Lower leg skin (tissue), 4 donors: ENCODE results near the gene FBXW9. TPM values are rescaled to one million over a fixed set of nuclear protein-coding genes. Genes with fewer than 3 reads are reported as not detected.

Experiments
- DNase-seq, 2 donors: peaks; one replicate each; pipeline ENCODE4 v3.0.0-alpha.2; 2019; ENCODE audit warnings: low spot score in 2 of 2
- H3K4me3 ChIP-seq: fragments of 200-600 bp; sonication (generic); 2 replicates; pipeline ENCODE4 v1.5.1; 2017; ENCODE audit warnings: mild to moderate bottlenecking, low read depth; ENCODE audit not compliant: poor library complexity, severe bottlenecking
- POLR2A ChIP-seq, 2 donors: fragments of 450-650 bp; IDR thresholded peaks; one replicate each; pipeline ENCODE4 v1.6.1; 2016 to 2017; ENCODE audit warnings: antibody characterized with exemption in 2 of 2, mild to moderate bottlenecking in 1 of 2, moderate library complexity in 1 of 2
- WGBS, 2 donors: methylation state at CpG; one replicate each; pipeline ENCODE4 v1.1.5; 2018; 5-methylcytosine and 5-hydroxymethylcytosine counted together
- intact Hi-C: fragments of 100-400 bp; cut with DNase I; formaldehyde crosslinking; loops from one replicate; pipeline ENCODE4 v1.15.0; 2023; ENCODE audit warnings: low total_unique reads
- total RNA-seq, 4 donors: library from RNA; depleted of rRNA; stranded (reverse); fragments of >200 nt; gene quantifications; one replicate each; pipeline ENCODE4 v1.1.0, GENCODE V29; 2016
- TF ChIP-seq, protein P1 (sequence below), 3 donors: fragments of 450-650 bp; IDR thresholded peaks; one replicate each; pipeline ENCODE4 v1.5.1; 2016; ENCODE audit warnings: antibody characterized with exemption in 3 of 3, mild to moderate bottlenecking in 3 of 3, moderate library complexity in 2 of 3

The FBXW9 gene
- total RNA-seq, 4 donors from 2014 or later = 7.2 to 21.4 (median 13.1) TPM

DNA sequence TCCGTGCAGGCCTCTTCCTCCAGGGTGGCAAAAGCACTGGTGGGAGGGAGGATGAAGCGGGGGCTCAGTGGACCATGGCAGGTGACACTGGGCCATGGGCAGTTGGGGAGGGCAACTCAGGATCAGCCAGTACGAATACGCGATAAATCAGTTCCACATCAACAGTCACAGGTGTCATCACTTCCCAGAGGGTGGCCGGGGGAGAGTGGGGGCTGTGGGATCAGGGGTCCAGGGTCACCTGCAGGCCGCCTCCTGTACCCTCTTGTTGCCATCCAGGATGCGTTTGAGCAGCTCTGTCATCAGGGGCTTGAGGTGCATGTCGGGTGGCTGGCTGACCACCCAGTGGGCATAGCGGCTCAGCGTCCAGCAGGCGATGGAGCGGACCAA is 9.9 kb upstream of the FBXW9 start:
- 90 to 94% methylated on average over 13 of the region's 13 CpGs for WGBS, 2 donors

DNA sequence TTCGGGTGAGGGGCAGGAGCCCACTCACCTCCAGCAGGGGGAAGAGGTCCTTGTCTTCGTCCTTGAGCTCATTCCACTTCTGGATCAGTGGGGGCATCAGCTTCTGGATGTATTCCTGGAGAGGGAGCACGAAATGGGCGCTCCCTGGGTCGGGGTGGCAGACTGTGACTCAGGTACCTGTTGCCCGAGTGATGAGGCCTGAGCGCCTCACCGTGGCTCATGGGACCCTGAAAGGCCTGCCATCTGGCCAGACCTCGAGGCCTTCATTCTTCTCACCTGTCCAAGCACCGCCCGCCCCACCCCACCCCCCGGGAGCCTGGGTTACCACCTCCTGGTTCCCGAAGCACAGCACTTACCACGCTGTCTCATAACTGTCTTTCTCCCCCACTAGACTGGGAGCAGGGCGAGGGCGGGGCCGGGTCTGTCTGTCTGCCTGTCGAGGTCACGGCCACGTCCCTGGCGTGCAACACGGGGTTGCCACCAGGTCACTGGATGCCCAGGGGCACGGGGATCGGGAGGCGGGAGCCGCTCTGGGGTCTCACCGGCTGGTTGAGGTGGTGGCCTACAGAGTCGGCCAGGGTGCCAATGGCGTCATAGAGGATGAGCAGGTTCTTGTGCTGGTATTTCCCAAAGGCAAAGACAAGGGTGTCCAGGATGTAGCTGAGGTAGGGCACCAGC is 9.4 kb upstream of the FBXW9 start:
- no peak overlapping the region for H3K4me3 ChIP-seq
- DNase-seq = no peak
- intact Hi-C loops = no loop called here
- 91% methylated on average over 27 to 29 of the region's 29 CpGs for WGBS, 2 donors
- TF ChIP-seq POLR2A (IDR thresholded peaks at IDR 0.05) = no peak
- TF ChIP-seq, protein P1, sequence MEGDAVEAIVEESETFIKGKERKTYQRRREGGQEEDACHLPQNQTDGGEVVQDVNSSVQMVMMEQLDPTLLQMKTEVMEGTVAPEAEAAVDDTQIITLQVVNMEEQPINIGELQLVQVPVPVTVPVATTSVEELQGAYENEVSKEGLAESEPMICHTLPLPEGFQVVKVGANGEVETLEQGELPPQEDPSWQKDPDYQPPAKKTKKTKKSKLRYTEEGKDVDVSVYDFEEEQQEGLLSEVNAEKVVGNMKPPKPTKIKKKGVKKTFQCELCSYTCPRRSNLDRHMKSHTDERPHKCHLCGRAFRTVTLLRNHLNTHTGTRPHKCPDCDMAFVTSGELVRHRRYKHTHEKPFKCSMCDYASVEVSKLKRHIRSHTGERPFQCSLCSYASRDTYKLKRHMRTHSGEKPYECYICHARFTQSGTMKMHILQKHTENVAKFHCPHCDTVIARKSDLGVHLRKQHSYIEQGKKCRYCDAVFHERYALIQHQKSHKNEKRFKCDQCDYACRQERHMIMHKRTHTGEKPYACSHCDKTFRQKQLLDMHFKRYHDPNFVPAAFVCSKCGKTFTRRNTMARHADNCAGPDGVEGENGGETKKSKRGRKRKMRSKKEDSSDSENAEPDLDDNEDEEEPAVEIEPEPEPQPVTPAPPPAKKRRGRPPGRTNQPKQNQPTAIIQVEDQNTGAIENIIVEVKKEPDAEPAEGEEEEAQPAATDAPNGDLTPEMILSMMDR (IDR thresholded peaks at IDR 0.05) = no peak

More for the DNA sequence above, 9.9 kb upstream of the FBXW9 start:
- intact Hi-C loops = no loop called here
- TF ChIP-seq, protein P1 (IDR thresholded peaks at IDR 0.05) = no peak
- TF ChIP-seq POLR2A (IDR thresholded peaks at IDR 0.05) = no peak
- H3K4me3 ChIP-seq = no peak overlapping the region
- no peak for DNase-seq

DNA sequence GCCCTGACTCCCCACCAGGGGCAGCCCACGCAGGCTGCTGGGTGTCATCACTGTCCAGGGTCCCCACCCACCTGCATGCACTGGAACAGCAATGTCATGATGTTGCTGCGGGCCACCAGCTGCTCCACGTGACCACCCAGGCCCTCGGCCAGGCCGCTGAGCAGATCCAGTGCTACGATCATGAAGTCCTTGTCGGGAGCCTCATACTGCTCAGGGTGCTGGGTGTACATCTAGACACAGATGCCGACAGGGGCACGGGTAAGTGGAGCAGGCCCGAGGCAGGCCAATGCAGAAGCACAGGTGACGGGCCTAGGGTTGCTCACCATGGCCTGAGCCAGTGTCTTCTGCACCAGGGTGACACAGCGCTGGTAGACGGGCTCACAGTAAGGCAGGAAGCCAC is 8.7 kb upstream of the FBXW9 start:
- no peak overlapping the region for H3K4me3 ChIP-seq
- intact Hi-C loops = no loop called here
- 91 to 92% methylated on average over 13 of the region's 13 CpGs for WGBS, 2 donors
- no peak for TF ChIP-seq POLR2A (IDR thresholded peaks at IDR 0.05)
- TF ChIP-seq, protein P1 (IDR thresholded peaks at IDR 0.05) = no peak
- DNase-seq = no peak

DNA sequence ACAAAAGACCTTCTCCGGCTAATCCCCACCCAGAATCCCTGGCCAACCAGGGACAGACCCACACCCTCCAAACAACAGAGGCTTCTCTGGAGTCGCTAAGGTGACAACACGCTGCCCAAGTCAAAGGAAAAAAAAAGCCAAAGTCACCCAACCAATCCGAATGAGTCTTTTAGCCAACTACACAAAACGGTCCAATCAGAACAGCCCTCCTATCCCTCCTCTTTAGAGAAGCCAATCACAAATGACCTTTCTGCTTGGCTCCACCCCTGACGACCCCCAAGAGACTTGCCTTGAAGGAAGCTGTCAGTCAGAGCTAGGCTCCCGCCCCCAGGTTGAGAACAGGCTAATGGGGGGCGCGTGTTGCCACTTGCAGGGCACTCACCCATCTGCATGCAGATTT is 6.6 kb upstream of the FBXW9 start:
- intact Hi-C loops = no loop called here
- DNase-seq = no peak
- WGBS, 2 donors = 63 to 75% methylated on average over 6 to 9 of the region's 9 CpGs
- TF ChIP-seq, protein P1 (IDR thresholded peaks at IDR 0.05) = no peak
- TF ChIP-seq POLR2A (IDR thresholded peaks at IDR 0.05) = no peak
- H3K4me3 ChIP-seq = no peak overlapping the region

DNA sequence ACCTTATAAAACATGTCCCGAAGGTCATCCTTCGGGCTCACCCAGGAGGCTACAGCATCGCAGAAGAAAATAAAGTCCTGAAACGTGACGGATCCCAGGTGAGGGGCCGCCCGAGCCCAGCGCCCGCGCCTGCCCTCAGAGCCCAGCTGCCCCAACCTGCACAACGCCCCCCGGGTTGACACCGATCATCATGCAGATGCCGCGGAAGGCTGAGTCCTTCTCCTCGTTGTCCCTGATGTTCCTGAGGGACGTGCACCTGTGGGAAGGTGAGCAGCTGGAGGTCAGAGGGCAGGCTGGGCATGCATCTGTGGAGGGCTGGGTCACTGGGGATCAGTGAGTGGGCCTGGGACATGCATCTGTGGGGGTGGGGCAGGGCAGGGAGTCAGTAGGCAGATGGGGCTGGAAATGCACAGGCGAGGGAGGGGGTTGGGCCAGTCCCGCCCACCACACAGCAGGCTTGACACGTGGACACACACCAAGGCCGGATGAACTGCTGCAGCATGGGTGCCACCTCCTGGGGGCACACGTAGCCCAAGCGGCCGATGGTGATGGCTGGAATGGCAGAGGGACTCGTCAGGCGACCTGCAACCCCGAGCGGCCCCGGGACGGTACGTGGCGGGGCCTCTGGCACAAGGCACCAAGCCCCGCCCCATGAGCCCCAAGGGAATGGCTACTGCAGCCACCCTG is 5.3 kb upstream of the FBXW9 start:
- TF ChIP-seq, protein P1 (IDR thresholded peaks at IDR 0.05) = no peak
- TF ChIP-seq POLR2A (IDR thresholded peaks at IDR 0.05) = no peak
- no peak overlapping the region for H3K4me3 ChIP-seq
- no peak for DNase-seq
- 84 to 92% methylated on average over 31 to 33 of the region's 33 CpGs for WGBS, 2 donors
- intact Hi-C loops = no loop called here
